Neural progenitor cell (in vitro differentiated cells): Measurements from ENCODE around the gene SIRPB2. TPM values are rescaled to one million over a fixed set of nuclear protein-coding genes. Genes with fewer than 3 reads are reported as not detected.

Source experiments
- DNase-seq: peaks from one replicate; pipeline ENCODE4 v3.0.0-alpha.2; 2016; ENCODE audit warnings: low spot score
- H2AFZ ChIP-seq: fragments of 200-600 bp; sonication (generic); replicated peaks from 2 replicates; pipeline ENCODE4 v1.6.1; 2016; ENCODE audit warnings: antibody characterized with exemption
- H3F3A ChIP-seq: fragments of 200-600 bp; sonication (generic); 2 replicates; pipeline ENCODE4 v1.6.1; 2016; ENCODE audit warnings: antibody characterized with exemption, low read depth
- H3K27ac ChIP-seq: fragments of 200-600 bp; sonication (generic); 2 replicates; pipeline ENCODE4 v1.5.1; 2016; ENCODE audit warnings: mild to moderate bottlenecking
- H3K27me3 ChIP-seq: fragments of 200-600 bp; sonication (generic); 2 replicates; pipeline ENCODE4 v1.6.1; 2016; ENCODE audit warnings: mild to moderate bottlenecking, moderate library complexity
- H3K36me3 ChIP-seq: fragments of 200-600 bp; sonication (generic); 2 replicates; pipeline ENCODE4 v1.5.1; 2016
- H3K4me1 ChIP-seq: fragments of 200-600 bp; sonication (generic); 2 replicates; pipeline ENCODE4 v1.6.1; 2016; ENCODE audit warnings: mixed run types
- H3K4me2 ChIP-seq: fragments of 200-600 bp; sonication (generic); 2 replicates; pipeline ENCODE4 v1.6.1; 2016
- H3K4me3 ChIP-seq: fragments of 200-600 bp; sonication (generic); 2 replicates; pipeline ENCODE4 v1.5.1; 2016
- H3K79me2 ChIP-seq: fragments of 200-600 bp; sonication (generic); 2 replicates; pipeline ENCODE4 v1.6.1; 2016; ENCODE audit warnings: low read depth
- H3K9ac ChIP-seq: fragments of 200-600 bp; sonication (generic); 2 replicates; pipeline ENCODE4 v1.6.1; 2016
- H3K9me3 ChIP-seq: fragments of 200-600 bp; sonication (generic); 2 replicates; pipeline ENCODE4 v1.5.1; 2016; ENCODE audit warnings: low read depth
- H4K20me1 ChIP-seq: fragments of 200-600 bp; sonication (generic); 2 replicates; pipeline ENCODE4 v1.6.1; 2016; ENCODE audit warnings: low read depth
- H3K27ac Mint-ChIP-seq: 3 replicates; pipeline ENCODE4 v1.8.0; 2021; ENCODE audit warnings: mixed read lengths
- H3K27me3 Mint-ChIP-seq: 2 replicates; pipeline ENCODE4 v1.8.0; 2022; ENCODE audit warnings: low read depth, mild to moderate bottlenecking, inconsistent platforms, moderate library complexity, mixed read lengths; ENCODE audit not compliant: insufficient read depth
- H3K36me3 Mint-ChIP-seq: 3 replicates; pipeline ENCODE4 v1.8.0; 2021; ENCODE audit warnings: mixed read lengths
- H3K4me1 Mint-ChIP-seq: 3 replicates; pipeline ENCODE4 v1.8.0; 2021; ENCODE audit warnings: mixed read lengths
- H3K4me3 Mint-ChIP-seq: 3 replicates; pipeline ENCODE4 v1.8.0; 2021; ENCODE audit warnings: mild to moderate bottlenecking, moderate library complexity, mixed read lengths
- H3K9me3 Mint-ChIP-seq: 3 replicates; pipeline ENCODE4 v1.8.0; 2020; ENCODE audit warnings: mixed read lengths
- CTCF ChIP-seq: fragments of 200-600 bp; sonication (generic); IDR thresholded peaks from 2 replicates; pipeline ENCODE4 v1.5.1; 2017; ENCODE audit warnings: antibody characterized with exemption, mild to moderate bottlenecking
- EZH2 ChIP-seq: fragments of 200-600 bp; sonication (generic); IDR thresholded peaks from 2 replicates; pipeline ENCODE4 v1.6.1; 2017; ENCODE audit warnings: antibody characterized with exemption, mild to moderate bottlenecking, moderate library complexity
- EZH2phosphoT487 ChIP-seq: fragments of 200-600 bp; sonication (generic); IDR thresholded peaks from 2 replicates; pipeline ENCODE4 v1.6.1; 2017; ENCODE audit warnings: antibody characterized with exemption
- total RNA-seq: library from RNA; depleted of rRNA; stranded (reverse); fragments of >200 nt; gene quantifications from 2 replicates; pipeline ENCODE4 v1.2.3, GENCODE V29; 2015; ENCODE audit warnings: low replicate concordance

Gene SIRPB2
- total RNA-seq, 1 donor from 2014 or later, result not detected

GRCh38 chr20:1448081-1448620 lies 43.1 kb downstream of the SIRPB2 start:
- Histone ChIP-seq H3K27ac (no peak overlapping the region), H3K4me2 (no peak overlapping the region), H3K9me3 (no peaks in the 10 kb centered on the region), H4K20me1 (no peaks in the 10 kb centered on the region), H3F3A (no peaks in the 10 kb centered on the region), H3K36me3 (peaks cover 39% of the 10 kb centered on the region), H2AFZ (no peak overlapping the region), H3K79me2 (no peaks in the 10 kb centered on the region), H3K9ac (no peak overlapping the region), H3K27me3 (no peaks in the 10 kb centered on the region), H3K4me1 (no peaks in the 10 kb centered on the region), H3K4me3 (no peak overlapping the region)
- Mint-ChIP-seq H3K4me1 (no peaks in the 10 kb centered on the region), H3K36me3 (peaks cover 28% of the 10 kb centered on the region), H3K27me3 (peaks cover 2% of the 10 kb centered on the region), H3K9me3 (no peaks in the 10 kb centered on the region), H3K27ac (no peak overlapping the region), H3K4me3 (no peak overlapping the region)
- TF ChIP-seq EZH2phosphoT487, result no peak
- DNase-seq, result no peak

- no peaks in the 10 kb centered on the region for H3K9me3 ChIP-seq
- H3F3A ChIP-seq, result no peaks in the 10 kb centered on the region
- peaks cover 24% of the 10 kb centered on the region for H3K36me3 ChIP-seq
- TF ChIP-seq CTCF, result no peak
- no peak for TF ChIP-seq EZH2
- no peak for TF ChIP-seq EZH2phosphoT487
- no peak overlapping the region for H3K4me3 ChIP-seq
- no peaks in the 10 kb centered on the region for H3K79me2 ChIP-seq
- H3K4me3 Mint-ChIP-seq, result no peak overlapping the region
- H3K36me3 Mint-ChIP-seq, result peaks cover 30% of the 10 kb centered on the region
- no peak for DNase-seq
- no peaks in the 10 kb centered on the region for H3K9me3 Mint-ChIP-seq
- no peaks in the 10 kb centered on the region for H3K27me3 ChIP-seq
- no peaks in the 10 kb centered on the region for H4K20me1 ChIP-seq
- H3K9ac ChIP-seq, result no peak overlapping the region
- H3K4me1 Mint-ChIP-seq, result no peaks in the 10 kb centered on the region
- no peak overlapping the region for H3K27ac Mint-ChIP-seq
- H3K4me1 ChIP-seq, result no peaks in the 10 kb centered on the region
- H3K4me2 ChIP-seq, result no peak overlapping the region
- H3K27ac ChIP-seq, result no peak overlapping the region
- H2AFZ ChIP-seq, result no peak overlapping the region
- peaks cover 2% of the 10 kb centered on the region for H3K27me3 Mint-ChIP-seq
Measured at GRCh38 chr20:1446536-1446935, 44.7 kb downstream of the SIRPB2 start.

GRCh38 chr20:1443085-1443484 lies 48.1 kb downstream of the SIRPB2 start:
- H3K9me3 Mint-ChIP-seq, result no peaks in the 10 kb centered on the region
- H3K9me3 ChIP-seq, result no peaks in the 10 kb centered on the region
- no peak overlapping the region for H3K9ac ChIP-seq
- no peak overlapping the region for H3K27ac ChIP-seq
- H4K20me1 ChIP-seq, result no peaks in the 10 kb centered on the region
- H3K27ac Mint-ChIP-seq, result no peak overlapping the region
- H3K79me2 ChIP-seq, result no peaks in the 10 kb centered on the region
- no peak for DNase-seq
- no peaks in the 10 kb centered on the region for H3K27me3 ChIP-seq
- H3K4me1 Mint-ChIP-seq, result no peaks in the 10 kb centered on the region
- TF ChIP-seq EZH2, result no peak
- TF ChIP-seq EZH2phosphoT487, result no peak
- TF ChIP-seq CTCF, result no peak
- H2AFZ ChIP-seq, result no peak overlapping the region
- H3K27me3 Mint-ChIP-seq, result peaks cover 2% of the 10 kb centered on the region
- H3K4me2 ChIP-seq, result no peak overlapping the region
- no peak overlapping the region for H3K4me3 ChIP-seq
- no peaks in the 10 kb centered on the region for H3K4me1 ChIP-seq
- no peak overlapping the region for H3K4me3 Mint-ChIP-seq
- no peaks in the 10 kb centered on the region for H3F3A ChIP-seq
- peaks cover 31% of the 10 kb centered on the region for H3K36me3 Mint-ChIP-seq
- no peaks in the 10 kb centered on the region for H3K36me3 ChIP-seq

- peaks cover 30% of the 10 kb centered on the region for H3K36me3 Mint-ChIP-seq
- H3K4me3 Mint-ChIP-seq, result no peak overlapping the region
- Histone ChIP-seq H3K27me3 (no peaks in the 10 kb centered on the region), H3K27ac (no peak overlapping the region), H3K79me2 (no peaks in the 10 kb centered on the region), H3K4me2 (no peak overlapping the region), H2AFZ (no peak overlapping the region), H3K4me1 (no peaks in the 10 kb centered on the region), H3K9ac (no peak overlapping the region), H3F3A (no peaks in the 10 kb centered on the region), H3K4me3 (no peak overlapping the region), H3K9me3 (no peaks in the 10 kb centered on the region), H3K36me3 (no peaks in the 10 kb centered on the region), H4K20me1 (no peaks in the 10 kb centered on the region)
- no peaks in the 10 kb centered on the region for H3K9me3 Mint-ChIP-seq
- H3K4me1 Mint-ChIP-seq, result no peaks in the 10 kb centered on the region
- TF ChIP-seq CTCF (no peak), EZH2 (no peak), EZH2phosphoT487 (no peak)
- H3K27me3 Mint-ChIP-seq, result peaks cover 2% of the 10 kb centered on the region
- peak overlapping the region; percentile 60 for H3K27ac Mint-ChIP-seq
- DNase-seq, result no peak
Measured at GRCh38 chr20:1442304-1442703, 48.9 kb downstream of the SIRPB2 start.
